ENCODE results near the gene NOVA1.
"Not testable (repeated sequence)": the region's sequence is repeated elsewhere in the genome, so short reads cannot be mapped to it uniquely, and the experiment has no call there.

The NOVA1 gene, protein sequence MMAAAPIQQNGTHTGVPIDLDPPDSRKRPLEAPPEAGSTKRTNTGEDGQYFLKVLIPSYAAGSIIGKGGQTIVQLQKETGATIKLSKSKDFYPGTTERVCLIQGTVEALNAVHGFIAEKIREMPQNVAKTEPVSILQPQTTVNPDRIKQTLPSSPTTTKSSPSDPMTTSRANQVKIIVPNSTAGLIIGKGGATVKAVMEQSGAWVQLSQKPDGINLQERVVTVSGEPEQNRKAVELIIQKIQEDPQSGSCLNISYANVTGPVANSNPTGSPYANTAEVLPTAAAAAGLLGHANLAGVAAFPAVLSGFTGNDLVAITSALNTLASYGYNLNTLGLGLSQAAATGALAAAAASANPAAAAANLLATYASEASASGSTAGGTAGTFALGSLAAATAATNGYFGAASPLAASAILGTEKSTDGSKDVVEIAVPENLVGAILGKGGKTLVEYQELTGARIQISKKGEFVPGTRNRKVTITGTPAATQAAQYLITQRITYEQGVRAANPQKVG

DNA sequence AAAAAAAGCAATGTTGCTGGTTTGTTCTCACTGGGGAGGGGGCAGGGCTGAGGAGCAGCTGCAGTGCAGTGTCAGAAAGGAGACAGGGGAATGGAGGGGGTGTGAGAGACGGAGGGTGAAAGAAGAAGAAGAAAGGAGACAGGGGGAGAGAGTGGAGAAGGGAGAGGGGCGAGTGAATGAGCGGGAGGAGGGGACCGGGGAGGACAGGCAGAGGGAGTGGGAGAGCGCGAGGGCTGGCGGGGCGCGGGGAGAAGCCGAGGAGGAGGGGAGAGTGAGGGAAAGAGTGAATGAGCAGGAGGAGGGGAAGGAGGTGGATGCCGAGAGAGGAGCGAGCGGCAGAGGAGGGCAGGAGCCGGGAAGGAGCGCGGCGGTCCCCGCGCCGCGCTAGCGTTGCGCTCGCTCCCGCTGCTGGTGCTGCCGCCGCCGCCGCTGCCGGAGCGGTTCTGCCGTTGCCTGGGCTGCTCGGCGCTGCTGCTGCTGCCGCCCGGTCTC lies at the start of gene NOVA1:
Gene NOVA1 (minus strand): TSS at position 445 of the 492 bp plus-strand sequence. CDS start 597 bp downstream, outside the sequence.
- Histone ChIP-seq H3K4me3 (ENCODE audit: low read length in 2 of 2) (peak within 1 kb of the TSS; percentile 78 to 83), H3K27ac (ENCODE audit: low read depth in 2 of 2, low read length in 2 of 2) (peak within 1 kb of the TSS; percentile 67 to 79), H3K9me3 (ENCODE audit: control insufficient read depth in 2 of 2, low read length in 2 of 2) (no peaks in the 10 kb centered on the region), H3K4me1 (ENCODE audit: control insufficient read depth in 2 of 2, insufficient read depth in 2 of 2, low read length in 2 of 2) (peaks cover 0 to 4% of the 10 kb centered on the region in 2 donors), H3K9ac (ENCODE audit: low read depth in 1 of 2, low read length in 2 of 2) (peak within 1 kb of the TSS; percentile 58 to 72), H3K36me3 (ENCODE audit: control insufficient read depth in 2 of 2, insufficient read depth in 2 of 2, low read length in 2 of 2) (no peaks in the 10 kb centered on the region), H3K27me3 (ENCODE audit: control insufficient read depth in 2 of 2, insufficient read depth in 2 of 2, low read length in 2 of 2) (no peaks in the 10 kb centered on the region)

DNA sequence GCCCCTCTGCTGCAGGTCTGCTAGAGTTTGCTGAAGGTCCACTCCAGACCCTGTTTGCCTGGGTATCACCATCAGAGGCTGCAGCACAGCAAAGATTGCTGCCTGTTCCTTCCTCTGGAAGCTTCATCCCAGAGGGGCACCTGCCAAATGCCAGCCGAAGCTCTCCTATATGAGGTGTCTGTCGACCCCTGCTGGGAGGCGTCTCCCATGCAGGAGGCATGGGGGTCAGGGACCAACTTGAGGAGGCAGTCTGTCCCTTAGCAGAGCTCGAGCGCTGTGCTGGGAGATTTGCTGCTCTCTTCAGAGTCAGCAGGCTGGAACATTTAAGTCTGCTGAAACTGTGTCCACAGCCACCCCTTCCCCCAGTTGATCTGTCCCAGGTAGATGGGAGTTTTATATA lies 47.2 kb upstream of the NOVA1 start:
- not testable (repeated sequence) for H3K4me3 ChIP-seq (ENCODE audit: low read length in 2 of 2); H3K27me3 ChIP-seq (ENCODE audit: control insufficient read depth in 2 of 2, insufficient read depth in 2 of 2, low read length in 2 of 2); H3K9ac ChIP-seq (ENCODE audit: low read depth in 1 of 2, low read length in 2 of 2); H3K9me3 ChIP-seq (ENCODE audit: control insufficient read depth in 2 of 2, low read length in 2 of 2); H3K27ac ChIP-seq (ENCODE audit: low read depth in 2 of 2, low read length in 2 of 2); H3K36me3 ChIP-seq (ENCODE audit: control insufficient read depth in 2 of 2, insufficient read depth in 2 of 2, low read length in 2 of 2); H3K4me1 ChIP-seq (ENCODE audit: control insufficient read depth in 2 of 2, insufficient read depth in 2 of 2, low read length in 2 of 2)

DNA sequence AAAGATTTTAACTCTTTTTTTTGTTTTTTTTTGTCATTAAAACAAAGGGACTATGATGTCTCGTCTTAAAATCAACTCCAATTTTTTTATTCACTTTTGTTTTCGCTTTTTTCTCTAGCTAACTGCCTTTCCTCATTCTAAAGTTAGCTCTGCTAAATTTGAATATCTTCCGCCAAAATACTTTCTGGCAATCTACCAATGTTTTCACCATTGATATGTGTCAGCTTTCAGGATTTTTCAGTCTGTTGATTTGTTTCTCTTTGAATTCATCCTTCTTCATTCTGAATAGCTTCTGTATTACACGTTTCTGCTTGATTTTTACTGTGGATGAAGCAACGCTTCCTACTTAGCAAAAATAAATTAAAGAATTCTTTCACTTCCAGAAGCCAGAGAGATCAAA lies 38.7 kb upstream of the NOVA1 start:
- Histone ChIP-seq H3K27ac (ENCODE audit: low read depth in 2 of 2, low read length in 2 of 2) (no peak overlapping the region), H3K9me3 (ENCODE audit: control insufficient read depth in 2 of 2, low read length in 2 of 2) (no peaks in the 10 kb centered on the region), H3K4me1 (ENCODE audit: control insufficient read depth in 2 of 2, insufficient read depth in 2 of 2, low read length in 2 of 2) (no peaks in the 10 kb centered on the region), H3K27me3 (ENCODE audit: control insufficient read depth in 2 of 2, insufficient read depth in 2 of 2, low read length in 2 of 2) (no peaks in the 10 kb centered on the region), H3K4me3 (ENCODE audit: low read length in 2 of 2) (no peak overlapping the region), H3K9ac (ENCODE audit: low read depth in 1 of 2, low read length in 2 of 2) (no peak overlapping the region), H3K36me3 (ENCODE audit: control insufficient read depth in 2 of 2, insufficient read depth in 2 of 2, low read length in 2 of 2) (no peaks in the 10 kb centered on the region)

DNA sequence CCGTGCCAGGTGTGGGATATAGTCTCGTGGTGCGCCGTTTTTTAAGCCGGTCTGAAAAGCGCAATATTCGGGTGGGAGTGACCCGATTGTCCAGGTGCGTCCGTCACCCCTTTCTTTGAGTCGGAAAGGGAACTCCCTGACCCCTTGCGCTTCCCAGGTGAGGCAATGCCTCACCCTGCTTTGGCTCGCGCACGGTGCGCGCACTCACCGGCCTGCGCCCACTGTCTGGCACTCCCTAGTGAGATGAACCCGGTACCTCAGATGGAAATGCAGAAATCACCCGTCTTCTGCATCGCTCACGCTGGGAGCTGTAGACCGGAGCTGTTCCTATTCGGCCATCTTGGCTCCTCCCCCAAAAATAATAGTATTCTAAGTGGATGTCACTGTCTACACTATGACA lies 37.1 kb upstream of the NOVA1 start:
- not testable (repeated sequence) for H3K9ac ChIP-seq (ENCODE audit: low read depth in 1 of 2, low read length in 2 of 2); H3K9me3 ChIP-seq (ENCODE audit: control insufficient read depth in 2 of 2, low read length in 2 of 2); H3K27ac ChIP-seq (ENCODE audit: low read depth in 2 of 2, low read length in 2 of 2); H3K4me3 ChIP-seq (ENCODE audit: low read length in 2 of 2); H3K36me3 ChIP-seq (ENCODE audit: control insufficient read depth in 2 of 2, insufficient read depth in 2 of 2, low read length in 2 of 2); H3K4me1 ChIP-seq (ENCODE audit: control insufficient read depth in 2 of 2, insufficient read depth in 2 of 2, low read length in 2 of 2); H3K27me3 ChIP-seq (ENCODE audit: control insufficient read depth in 2 of 2, insufficient read depth in 2 of 2, low read length in 2 of 2)

DNA sequence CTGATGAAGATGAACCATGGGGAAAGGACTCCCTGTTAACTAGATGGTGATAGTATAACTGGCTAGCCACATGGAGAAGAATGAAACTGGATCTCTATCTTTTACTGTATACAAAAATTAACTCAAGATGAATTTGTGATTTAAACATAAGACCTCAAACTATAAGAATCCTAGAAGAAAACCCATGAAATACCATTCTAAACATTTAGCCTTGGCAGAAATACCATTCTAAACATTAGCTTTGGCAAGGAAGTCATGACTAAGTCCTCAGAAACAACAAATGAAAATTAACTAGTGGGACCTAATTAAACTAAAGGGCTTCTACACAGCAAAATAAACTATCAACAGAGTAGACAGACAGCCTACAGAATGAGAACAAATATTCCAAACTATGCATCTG lies 28.4 kb upstream of the NOVA1 start:
- Histone ChIP-seq H3K4me1 (ENCODE audit: control insufficient read depth in 2 of 2, insufficient read depth in 2 of 2, low read length in 2 of 2) (no peaks in the 10 kb centered on the region), H3K4me3 (ENCODE audit: low read length in 2 of 2) (no peak overlapping the region), H3K9ac (ENCODE audit: low read depth in 1 of 2, low read length in 2 of 2) (no peak overlapping the region), H3K27me3 (ENCODE audit: control insufficient read depth in 2 of 2, insufficient read depth in 2 of 2, low read length in 2 of 2) (no peaks in the 10 kb centered on the region), H3K27ac (ENCODE audit: low read depth in 2 of 2, low read length in 2 of 2) (no peak overlapping the region), H3K9me3 (ENCODE audit: control insufficient read depth in 2 of 2, low read length in 2 of 2) (no peaks in the 10 kb centered on the region), H3K36me3 (ENCODE audit: control insufficient read depth in 2 of 2, insufficient read depth in 2 of 2, low read length in 2 of 2) (no peaks in the 10 kb centered on the region)

DNA sequence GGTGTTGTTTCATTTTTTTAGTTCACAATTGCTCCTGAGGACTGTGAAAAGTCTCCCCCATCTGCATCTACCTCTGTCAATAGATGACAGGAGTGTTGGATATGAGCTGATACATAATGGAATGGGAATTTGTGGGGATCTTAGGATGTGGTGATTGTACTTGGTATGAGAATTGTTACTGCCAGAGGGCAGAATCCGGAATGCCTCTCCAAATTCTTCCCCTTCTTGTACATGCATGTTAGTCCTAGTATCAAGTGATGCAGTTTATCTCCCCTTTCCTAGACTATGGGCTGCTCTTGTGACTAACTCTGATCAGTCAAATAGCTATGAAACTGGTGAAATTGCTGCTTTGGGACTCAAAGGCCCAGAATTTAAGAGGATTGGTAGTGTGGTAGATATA lies 24.8 kb upstream of the NOVA1 start:
- Histone ChIP-seq H3K4me3 (ENCODE audit: low read length in 2 of 2) (no peak overlapping the region), H3K9ac (ENCODE audit: low read depth in 1 of 2, low read length in 2 of 2) (no peak overlapping the region), H3K9me3 (ENCODE audit: control insufficient read depth in 2 of 2, low read length in 2 of 2) (no peaks in the 10 kb centered on the region), H3K27me3 (ENCODE audit: control insufficient read depth in 2 of 2, insufficient read depth in 2 of 2, low read length in 2 of 2) (no peaks in the 10 kb centered on the region), H3K4me1 (ENCODE audit: control insufficient read depth in 2 of 2, insufficient read depth in 2 of 2, low read length in 2 of 2) (no peaks in the 10 kb centered on the region), H3K27ac (ENCODE audit: low read depth in 2 of 2, low read length in 2 of 2) (no peak overlapping the region), H3K36me3 (ENCODE audit: control insufficient read depth in 2 of 2, insufficient read depth in 2 of 2, low read length in 2 of 2) (no peaks in the 10 kb centered on the region)

DNA sequence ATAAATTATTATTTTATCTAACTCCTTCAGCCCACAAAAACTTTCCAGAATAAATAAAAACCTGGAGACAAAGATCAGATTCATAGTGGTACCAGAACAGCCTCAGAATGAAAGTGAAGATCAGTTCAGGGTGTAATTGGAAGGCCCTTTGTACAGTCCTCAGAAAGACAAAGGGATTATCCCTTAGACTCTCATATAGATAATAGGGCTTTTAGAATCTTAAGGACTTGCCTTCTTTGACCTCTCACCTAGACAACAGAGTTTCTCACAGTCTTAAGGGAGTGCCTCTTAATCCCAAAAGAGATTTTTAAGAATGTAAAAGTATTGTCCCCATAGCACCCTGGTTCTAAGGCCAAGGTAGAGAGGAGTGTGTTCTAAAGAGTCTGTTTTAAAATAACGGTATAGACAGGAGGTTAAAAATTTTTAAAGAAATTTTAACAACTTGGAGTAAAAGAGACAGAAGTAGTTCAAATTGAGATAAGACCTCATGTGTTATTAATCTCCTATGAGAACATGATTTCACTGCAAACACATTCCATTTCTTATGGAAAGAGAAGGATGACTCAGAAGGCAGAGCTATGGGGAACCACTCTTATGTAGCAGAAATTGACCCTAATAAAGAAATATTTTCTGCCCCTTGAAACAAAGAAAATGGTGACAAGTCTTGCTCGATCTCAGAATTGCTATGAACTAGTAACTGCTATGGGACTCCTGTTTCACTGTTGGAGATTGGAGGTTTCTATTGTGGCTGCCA lies 24.2 kb upstream of the NOVA1 start:
- no peak overlapping the region for H3K27ac ChIP-seq (ENCODE audit: low read depth in 2 of 2, low read length in 2 of 2)
- H3K27me3 ChIP-seq (ENCODE audit: control insufficient read depth in 2 of 2, insufficient read depth in 2 of 2, low read length in 2 of 2), result no peaks in the 10 kb centered on the region
- no peaks in the 10 kb centered on the region for H3K4me1 ChIP-seq (ENCODE audit: control insufficient read depth in 2 of 2, insufficient read depth in 2 of 2, low read length in 2 of 2)
- H3K4me3 ChIP-seq (ENCODE audit: low read length in 2 of 2), result no peak overlapping the region
- no peaks in the 10 kb centered on the region for H3K9me3 ChIP-seq (ENCODE audit: control insufficient read depth in 2 of 2, low read length in 2 of 2)
- no peak overlapping the region for H3K9ac ChIP-seq (ENCODE audit: low read depth in 1 of 2, low read length in 2 of 2)
- H3K36me3 ChIP-seq (ENCODE audit: control insufficient read depth in 2 of 2, insufficient read depth in 2 of 2, low read length in 2 of 2), result no peaks in the 10 kb centered on the region

DNA sequence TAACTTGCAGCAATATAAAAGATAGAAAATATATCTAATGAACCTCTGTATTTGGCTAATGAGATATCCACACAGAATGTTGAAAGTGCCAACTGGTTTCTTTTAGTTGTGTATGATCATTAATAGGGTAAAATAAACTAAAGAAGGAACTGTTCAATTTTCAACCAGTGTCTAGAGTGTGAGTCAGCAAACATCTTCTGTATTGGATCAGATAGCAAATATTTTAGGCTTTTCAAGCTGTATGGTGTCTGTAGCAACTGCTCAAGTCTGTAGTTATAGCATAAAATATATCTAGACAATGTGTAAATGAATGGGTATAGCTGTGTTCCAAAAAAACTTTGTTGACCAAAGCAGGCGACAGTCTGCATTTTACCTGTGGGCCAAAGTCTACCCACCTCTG lies 23.5 kb upstream of the NOVA1 start:
- Histone ChIP-seq H3K4me3 (ENCODE audit: low read length in 2 of 2) (no peak overlapping the region), H3K36me3 (ENCODE audit: control insufficient read depth in 2 of 2, insufficient read depth in 2 of 2, low read length in 2 of 2) (no peaks in the 10 kb centered on the region), H3K27ac (ENCODE audit: low read depth in 2 of 2, low read length in 2 of 2) (no peak overlapping the region)

DNA sequence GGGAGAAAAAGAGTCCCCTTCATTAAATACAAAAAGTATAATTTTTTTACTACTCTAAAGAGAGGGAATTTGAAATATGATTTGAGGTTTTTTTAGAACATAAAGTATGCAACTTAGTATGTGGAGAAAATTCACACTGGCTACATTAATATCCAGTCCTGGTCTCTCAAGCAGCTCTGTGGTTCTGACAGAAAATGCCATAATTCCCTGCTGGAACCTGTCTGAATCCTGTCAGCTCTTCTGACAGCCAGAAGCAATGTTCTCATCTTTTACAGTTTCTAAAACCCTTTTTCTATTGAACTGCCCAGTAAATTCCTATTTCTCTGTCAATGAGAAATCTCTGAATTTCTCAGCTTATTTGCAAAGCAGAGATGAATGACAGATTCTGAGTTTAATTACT lies 13.4 kb upstream of the NOVA1 start:
- H3K4me1 ChIP-seq (ENCODE audit: control insufficient read depth in 2 of 2, insufficient read depth in 2 of 2, low read length in 2 of 2), result no peaks in the 10 kb centered on the region
- no peak overlapping the region for H3K4me3 ChIP-seq (ENCODE audit: low read length in 2 of 2)
- H3K27me3 ChIP-seq (ENCODE audit: control insufficient read depth in 2 of 2, insufficient read depth in 2 of 2, low read length in 2 of 2), result no peaks in the 10 kb centered on the region
- H3K36me3 ChIP-seq (ENCODE audit: control insufficient read depth in 2 of 2, insufficient read depth in 2 of 2, low read length in 2 of 2), result no peaks in the 10 kb centered on the region
- peaks cover 4 to 6% of the 10 kb centered on the region in 2 donors for H3K9me3 ChIP-seq (ENCODE audit: control insufficient read depth in 2 of 2, low read length in 2 of 2)
- H3K27ac ChIP-seq (ENCODE audit: low read depth in 2 of 2, low read length in 2 of 2), result no peak overlapping the region
- no peak overlapping the region for H3K9ac ChIP-seq (ENCODE audit: low read depth in 1 of 2, low read length in 2 of 2)

More for the DNA sequence above, 23.5 kb upstream of the NOVA1 start:
- H3K9me3 ChIP-seq (ENCODE audit: control insufficient read depth in 2 of 2, low read length in 2 of 2), result no peaks in the 10 kb centered on the region
- H3K27me3 ChIP-seq (ENCODE audit: control insufficient read depth in 2 of 2, insufficient read depth in 2 of 2, low read length in 2 of 2), result no peaks in the 10 kb centered on the region
- no peak overlapping the region for H3K9ac ChIP-seq (ENCODE audit: low read depth in 1 of 2, low read length in 2 of 2)
- no peaks in the 10 kb centered on the region for H3K4me1 ChIP-seq (ENCODE audit: control insufficient read depth in 2 of 2, insufficient read depth in 2 of 2, low read length in 2 of 2)

DNA sequence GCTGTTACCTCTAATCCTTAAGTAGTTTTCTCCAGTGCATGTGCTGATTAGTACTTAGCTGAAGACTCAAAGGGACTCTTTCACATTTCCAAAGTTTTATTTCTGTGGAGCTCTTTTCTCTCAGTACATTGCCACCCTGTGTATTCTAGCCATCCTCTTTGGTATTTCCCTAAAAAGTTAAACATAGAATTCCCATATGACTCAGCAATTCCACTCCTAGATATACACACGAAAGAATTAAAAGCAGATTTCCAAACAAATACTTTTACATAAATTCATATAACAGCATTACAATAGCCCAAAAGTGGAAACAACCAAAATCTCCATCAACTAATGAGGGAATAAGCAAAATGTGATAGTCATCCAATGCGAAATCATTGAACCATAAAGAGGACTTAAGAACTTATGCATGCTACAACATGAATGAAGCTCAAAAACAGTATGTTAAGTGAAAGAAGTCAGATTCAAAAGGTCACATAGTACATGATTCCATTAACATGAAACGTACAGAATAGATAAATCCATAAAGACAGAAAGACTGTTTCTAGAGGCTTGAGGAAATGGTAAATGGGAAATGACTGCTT lies 9.0 kb upstream of the NOVA1 start:
- H3K27ac ChIP-seq (ENCODE audit: low read depth in 2 of 2, low read length in 2 of 2), result no peak overlapping the region
- no peaks in the 10 kb centered on the region for H3K4me1 ChIP-seq (ENCODE audit: control insufficient read depth in 2 of 2, insufficient read depth in 2 of 2, low read length in 2 of 2)
- no peak overlapping the region for H3K4me3 ChIP-seq (ENCODE audit: low read length in 2 of 2)
- H3K27me3 ChIP-seq (ENCODE audit: control insufficient read depth in 2 of 2, insufficient read depth in 2 of 2, low read length in 2 of 2), result no peaks in the 10 kb centered on the region
- no peak overlapping the region for H3K9ac ChIP-seq (ENCODE audit: low read depth in 1 of 2, low read length in 2 of 2)
- no peaks in the 10 kb centered on the region for H3K36me3 ChIP-seq (ENCODE audit: control insufficient read depth in 2 of 2, insufficient read depth in 2 of 2, low read length in 2 of 2)
- no peaks in the 10 kb centered on the region for H3K9me3 ChIP-seq (ENCODE audit: control insufficient read depth in 2 of 2, low read length in 2 of 2)
